Effector memory CD4-positive, alpha-beta T cell (primary cell): ENCODE results near the gene SMYD3.
"Not testable (repeated sequence)": the region's sequence is repeated elsewhere in the genome, so short reads cannot be mapped to it uniquely, and the experiment has no call there.

Experiments used
- DNase-seq, 3 donors: peaks; one replicate each; pipeline ENCODE4 v3.0.0-alpha.2; 2020
- H3K27ac ChIP-seq: 2 replicates; pipeline ENCODE4 v1.7.0; 2013; ENCODE audit warnings: mild to moderate bottlenecking, low read length, moderate library complexity; ENCODE audit not compliant: insufficient read depth, poor library complexity, severe bottlenecking
- H3K27me3 ChIP-seq: replicated peaks from 2 replicates; pipeline ENCODE4 v1.7.0; 2013; ENCODE audit warnings: mild to moderate bottlenecking, low read length; ENCODE audit not compliant: insufficient read depth, control insufficient read depth, poor library complexity, severe bottlenecking
- H3K36me3 ChIP-seq: 2 replicates; pipeline ENCODE4 v1.7.0; 2013; ENCODE audit warnings: mild to moderate bottlenecking, low read length, moderate library complexity; ENCODE audit not compliant: control insufficient read depth, insufficient read depth
- H3K4me1 ChIP-seq: 2 replicates; pipeline ENCODE4 v1.7.0; 2013; ENCODE audit warnings: low read length, mild to moderate bottlenecking; ENCODE audit not compliant: control insufficient read depth, insufficient read depth, poor library complexity, severe bottlenecking
- H3K4me3 ChIP-seq: 2 replicates; pipeline ENCODE4 v1.7.0; 2013; ENCODE audit warnings: low read length, low read depth, mild to moderate bottlenecking; ENCODE audit not compliant: insufficient read depth, poor library complexity, severe bottlenecking
- H3K9me3 ChIP-seq: 2 replicates; pipeline ENCODE4 v1.7.0; 2013; ENCODE audit warnings: mild to moderate bottlenecking, low read length, moderate library complexity; ENCODE audit not compliant: control insufficient read depth

SMYD3 gene

GRCh38 chr1:246377625-246378153, 129.4 kb downstream of the SMYD3 start:
- no peaks in the 10 kb centered on the region for H3K4me1 ChIP-seq
- H3K9me3 ChIP-seq = no peaks in the 10 kb centered on the region
- no peak overlapping the region for H3K4me3 ChIP-seq
- no peaks in the 10 kb centered on the region for H3K27me3 ChIP-seq
- DNase-seq = no peak
- no peak overlapping the region for H3K27ac ChIP-seq
- H3K36me3 ChIP-seq = no peaks in the 10 kb centered on the region

DNA sequence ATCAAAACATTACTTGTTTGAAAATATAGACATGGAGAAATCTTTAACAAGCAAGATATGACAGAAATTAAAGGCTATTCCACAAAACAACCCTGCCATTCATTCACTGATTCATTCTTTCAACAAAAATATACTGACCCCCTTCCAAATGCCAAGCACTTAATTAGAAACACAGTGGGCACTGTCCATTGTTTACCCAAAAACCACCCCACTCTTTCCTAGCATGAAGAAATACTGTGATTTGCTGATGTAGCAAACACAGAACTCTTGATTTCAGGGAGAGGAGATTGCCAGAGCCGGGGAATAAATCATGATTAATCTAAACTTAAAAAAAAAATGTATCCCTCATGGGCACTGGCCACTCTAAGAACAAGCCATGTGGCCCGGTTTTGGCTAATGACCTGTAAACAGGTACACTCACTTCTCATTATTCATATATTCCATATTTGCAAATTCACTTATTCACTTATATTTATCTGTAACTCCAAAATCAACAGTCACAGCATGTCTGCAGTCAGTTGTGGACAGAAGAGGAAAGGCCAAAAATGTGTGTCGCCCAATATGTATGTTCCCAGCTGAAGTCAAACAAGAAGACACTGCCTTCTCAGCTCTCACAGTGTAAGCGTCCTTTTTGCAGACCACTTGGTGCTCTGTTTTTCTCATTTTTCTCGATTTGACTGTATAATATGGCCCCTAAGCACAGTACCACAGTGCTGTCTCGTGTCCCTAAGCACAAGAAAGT, 133.1 kb downstream of the SMYD3 start:
- no peak for DNase-seq
- Histone ChIP-seq H3K9me3 (no peaks in the 10 kb centered on the region), H3K4me3 (no peak overlapping the region), H3K27ac (no peak overlapping the region), H3K36me3 (no peaks in the 10 kb centered on the region), H3K27me3 (no peaks in the 10 kb centered on the region), H3K4me1 (no peaks in the 10 kb centered on the region)

- Histone ChIP-seq H3K9me3 (no peaks in the 10 kb centered on the region), H3K36me3 (no peaks in the 10 kb centered on the region), H3K27ac (no peak overlapping the region), H3K4me1 (no peaks in the 10 kb centered on the region), H3K4me3 (no peak overlapping the region), H3K27me3 (no peaks in the 10 kb centered on the region)
- no peak for DNase-seq
Measured at GRCh38 chr1:246372559-246372958, 134.5 kb downstream of the SMYD3 start.

DNA sequence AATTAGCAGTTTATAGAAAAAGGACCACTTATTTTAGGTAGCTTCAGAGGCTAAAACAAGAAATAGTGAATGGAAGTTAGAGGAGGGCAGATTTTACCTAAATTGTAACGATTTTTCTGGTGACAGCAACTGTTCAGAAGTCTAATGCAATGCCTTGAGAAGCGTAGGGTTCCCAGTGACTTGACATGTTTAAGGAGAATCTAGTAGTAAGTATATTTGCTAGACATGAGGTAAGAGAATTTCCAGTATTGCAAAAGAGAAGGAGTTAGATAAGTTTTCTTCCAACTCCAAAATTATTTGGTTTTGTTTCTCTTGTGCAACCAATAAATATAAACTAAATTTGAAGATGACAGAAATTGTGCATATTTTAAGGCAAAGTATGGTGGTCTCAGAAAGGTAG, 140.0 kb downstream of the SMYD3 start:
- DNase-seq = no peak
- Histone ChIP-seq H3K27me3 (no peaks in the 10 kb centered on the region), H3K36me3 (no peaks in the 10 kb centered on the region), H3K4me3 (no peak overlapping the region), H3K9me3 (no peaks in the 10 kb centered on the region), H3K4me1 (no peaks in the 10 kb centered on the region), H3K27ac (no peak overlapping the region)

GRCh38 chr1:246365708-246366107, 141.4 kb downstream of the SMYD3 start:
- Histone ChIP-seq H3K36me3 (no peaks in the 10 kb centered on the region), H3K27me3 (no peaks in the 10 kb centered on the region), H3K9me3 (no peaks in the 10 kb centered on the region), H3K27ac (no peak overlapping the region), H3K4me3 (no peak overlapping the region), H3K4me1 (no peaks in the 10 kb centered on the region)
- no peak for DNase-seq

- no peak overlapping the region for H3K4me3 ChIP-seq
- no peaks in the 10 kb centered on the region for H3K9me3 ChIP-seq
- no peaks in the 10 kb centered on the region for H3K4me1 ChIP-seq
- no peak for DNase-seq
- H3K27me3 ChIP-seq = no peaks in the 10 kb centered on the region
- H3K36me3 ChIP-seq = no peaks in the 10 kb centered on the region
- H3K27ac ChIP-seq = no peak overlapping the region
Measured at GRCh38 chr1:246364415-246364941, 142.6 kb downstream of the SMYD3 start.

DNA sequence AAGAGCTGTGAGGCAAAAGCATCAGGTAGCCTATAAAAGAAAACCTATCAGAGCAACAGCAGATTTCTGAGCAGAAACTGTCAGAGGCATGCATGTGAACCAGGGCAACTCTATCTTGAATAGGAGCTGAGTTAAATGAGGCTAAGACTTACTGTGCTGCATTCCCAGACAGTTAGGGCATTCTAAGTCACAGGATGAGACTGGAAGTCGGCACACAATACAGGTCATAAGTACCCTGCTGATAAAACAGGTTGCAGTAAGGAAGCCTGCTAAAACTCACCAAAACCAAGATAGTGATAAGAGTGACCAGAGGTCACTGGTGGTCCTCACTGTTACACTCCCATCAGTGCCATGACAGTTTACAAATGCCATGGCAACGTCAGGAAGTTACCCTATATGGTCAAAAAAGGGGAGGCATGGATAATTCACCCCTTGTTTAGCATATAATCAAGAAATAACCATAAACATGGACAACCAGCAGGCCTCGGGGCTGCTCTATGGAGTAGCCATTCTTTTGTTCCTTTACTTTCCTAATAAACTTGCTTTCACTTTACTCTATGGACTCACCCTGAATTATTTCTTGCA, 150.0 kb downstream of the SMYD3 start:
- not testable (repeated sequence) for H3K36me3 ChIP-seq, H3K4me3 ChIP-seq, H3K4me1 ChIP-seq, H3K27me3 ChIP-seq, H3K9me3 ChIP-seq, H3K27ac ChIP-seq, DNase-seq

GRCh38 chr1:246355411-246356230, 151.5 kb downstream of the SMYD3 start:
- Histone ChIP-seq H3K36me3 (no peaks in the 10 kb centered on the region), H3K27me3 (no peaks in the 10 kb centered on the region), H3K4me1 (no peaks in the 10 kb centered on the region), H3K4me3 (no peak overlapping the region), H3K9me3 (peaks cover 4% of the 10 kb centered on the region), H3K27ac (no peak overlapping the region)
- no peak for DNase-seq

DNA sequence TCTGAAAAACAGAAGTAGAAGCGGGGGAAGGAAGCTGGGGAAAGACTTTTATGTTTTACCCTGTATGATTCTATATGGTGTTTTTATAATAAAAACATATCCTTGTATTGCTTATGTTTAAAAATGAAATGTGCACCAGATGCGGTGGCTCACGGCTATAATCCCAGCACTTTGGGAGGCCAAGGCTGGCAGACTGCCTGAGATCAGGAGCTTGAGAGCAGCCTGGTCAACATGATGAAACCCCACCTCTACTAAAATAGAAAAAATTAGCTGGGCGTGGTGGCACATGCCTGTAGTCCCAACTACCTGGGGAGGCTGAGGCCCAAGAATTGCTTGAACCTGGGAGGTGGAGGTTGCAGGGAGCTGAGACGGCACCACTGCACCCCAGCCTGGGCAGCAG, 155.4 kb downstream of the SMYD3 start:
- no peak overlapping the region for H3K27ac ChIP-seq
- H3K27me3 ChIP-seq = no peaks in the 10 kb centered on the region
- H3K4me1 ChIP-seq = no peaks in the 10 kb centered on the region
- H3K9me3 ChIP-seq = no peaks in the 10 kb centered on the region
- no peak for DNase-seq
- no peak overlapping the region for H3K4me3 ChIP-seq
- H3K36me3 ChIP-seq = no peaks in the 10 kb centered on the region
